ENCODE measurements around the gene MEIS2. TPM values are rescaled to one million over a fixed set of nuclear protein-coding genes. Genes with fewer than 3 reads are reported as not detected.

The MEIS2 gene
- polyA plus RNA-seq, 2 of the 4 experiments (the other 2 are of a cell fraction) = 7.3 to 11.1 TPM

GRCh38 chr15:37001417-37001816, 98.9 kb downstream of the MEIS2 start:
- Histone ChIP-seq H3K9me3 (no peaks in the 10 kb centered on the region), H3K4me2 (no peak overlapping the region), H3K4me1 (no peaks in the 10 kb centered on the region), H3K4me3 (no peak overlapping the region), H3K27ac (no peak overlapping the region)
- no peak for TF ChIP-seq MAFK (IDR thresholded peaks at IDR 0.05; ENCODE audit: partially characterized antibody)
- TF ChIP-seq, protein P1, sequence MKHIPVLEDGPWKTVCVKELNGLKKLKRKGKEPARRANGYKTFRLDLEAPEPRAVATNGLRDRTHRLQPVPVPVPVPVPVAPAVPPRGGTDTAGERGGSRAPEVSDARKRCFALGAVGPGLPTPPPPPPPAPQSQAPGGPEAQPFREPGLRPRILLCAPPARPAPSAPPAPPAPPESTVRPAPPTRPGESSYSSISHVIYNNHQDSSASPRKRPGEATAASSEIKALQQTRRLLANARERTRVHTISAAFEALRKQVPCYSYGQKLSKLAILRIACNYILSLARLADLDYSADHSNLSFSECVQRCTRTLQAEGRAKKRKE (CRISPR knock-in tag; IDR thresholded peaks at IDR 0.05; ENCODE audit: low read depth) = no peak
- FAIRE-seq = no peak
- ATAC-seq = no peak
- POLR2A ChIA-PET = no interaction called here
- DNase-seq (ENCODE audit: low read depth in 1 of 2, low spot score in 1 of 2) = no peak
- CTCF ChIA-PET = no interaction called here

GRCh38 chr15:36999778-37000177, 100.6 kb downstream of the MEIS2 start:
- WGBS (ENCODE audit: missing lambda C conversion rate) = 92% methylated on average over 1 of the region's 1 CpG
- FAIRE-seq (no peak), ATAC-seq (no peak), DNase-seq (ENCODE audit: low read depth in 1 of 2, low spot score in 1 of 2) (no peak)
- Histone ChIP-seq H3K9me3 (no peaks in the 10 kb centered on the region), H3K27ac (no peak overlapping the region), H3K4me3 (no peak overlapping the region), H3K4me1 (no peaks in the 10 kb centered on the region), H3K4me2 (no peak overlapping the region)
- POLR2A ChIA-PET = no interaction called here
- CTCF ChIA-PET = no interaction called here
- no peak for TF ChIP-seq GATA3 (IDR thresholded peaks at IDR 0.05; ENCODE audit: borderline replicate concordance)
- TF ChIP-seq KDM1A (IDR thresholded peaks at IDR 0.05; ENCODE audit: low read depth) = no peak
- no peak for TF ChIP-seq TP53 (CRISPR knock-in tag; IDR thresholded peaks at IDR 0.05)
- TF ChIP-seq, protein P2, sequence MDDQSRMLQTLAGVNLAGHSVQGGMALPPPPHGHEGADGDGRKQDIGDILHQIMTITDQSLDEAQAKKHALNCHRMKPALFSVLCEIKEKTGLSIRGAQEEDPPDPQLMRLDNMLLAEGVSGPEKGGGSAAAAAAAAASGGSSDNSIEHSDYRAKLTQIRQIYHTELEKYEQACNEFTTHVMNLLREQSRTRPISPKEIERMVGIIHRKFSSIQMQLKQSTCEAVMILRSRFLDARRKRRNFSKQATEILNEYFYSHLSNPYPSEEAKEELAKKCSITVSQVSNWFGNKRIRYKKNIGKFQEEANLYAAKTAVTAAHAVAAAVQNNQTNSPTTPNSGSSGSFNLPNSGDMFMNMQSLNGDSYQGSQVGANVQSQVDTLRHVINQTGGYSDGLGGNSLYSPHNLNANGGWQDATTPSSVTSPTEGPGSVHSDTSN (IDR thresholded peaks at IDR 0.05) = no peak
- no peak for TF ChIP-seq HOXA7 (CRISPR knock-in tag; IDR thresholded peaks at IDR 0.05)
- TF ChIP-seq FOSL2 (IDR thresholded peaks at IDR 0.05) = no peak
- no peak for TF ChIP-seq FOSL2 (CRISPR knock-in tag; IDR thresholded peaks at IDR 0.05)
- TF ChIP-seq RARB (CRISPR knock-in tag; IDR thresholded peaks at IDR 0.05) = no peak
- no peak for TF ChIP-seq EP300 (IDR thresholded peaks at IDR 0.05)
- TF ChIP-seq RFX5 (IDR thresholded peaks at IDR 0.05) = no peak

- Histone ChIP-seq H3K9me3 (no peaks in the 10 kb centered on the region), H3K4me1 (no peaks in the 10 kb centered on the region), H3K4me3 (no peak overlapping the region), H3K4me2 (no peak overlapping the region), H3K27ac (no peak overlapping the region)
- FAIRE-seq (no peak), ATAC-seq (no peak), DNase-seq (ENCODE audit: low read depth in 1 of 2, low spot score in 1 of 2) (no peak)
- ChIA-PET CTCF (no interaction called here), POLR2A (no interaction called here)
- TF ChIP-seq CBX2 (IDR thresholded peaks at IDR 0.05; ENCODE audit: borderline replicate concordance, low read depth) (no peak), FOSL2 (IDR thresholded peaks at IDR 0.05) (no peak), FOSL2 (CRISPR knock-in tag; IDR thresholded peaks at IDR 0.05) (no peak), HDAC2 (IDR thresholded peaks at IDR 0.05) (no peak), TP53 (CRISPR knock-in tag; IDR thresholded peaks at IDR 0.05) (no peak), PHF8 (IDR thresholded peaks at IDR 0.05; ENCODE audit: borderline replicate concordance, low read depth) (no peak), KDM5A (IDR thresholded peaks at IDR 0.05) (no peak), RNF2 (IDR thresholded peaks at IDR 0.05; ENCODE audit: borderline replicate concordance, low read depth) (no peak), NR3C1 (IDR thresholded peaks at IDR 0.05) (no peak), ELK1 (IDR thresholded peaks at IDR 0.05; ENCODE audit: low read depth, low read length) (no peak), CEBPB (IDR thresholded peaks at IDR 0.05) (no peak), EP300 (IDR thresholded peaks at IDR 0.05) (no peak), POLR2AphosphoS2 (conservative IDR thresholded peaks at IDR 0.05; ENCODE audit: low read length) (no peak), FOXS1 (CRISPR knock-in tag; IDR thresholded peaks at IDR 0.05) (no peak), TFCP2L1 (CRISPR knock-in tag; IDR thresholded peaks at IDR 0.05) (no peak), NPAS2 (CRISPR knock-in tag; IDR thresholded peaks at IDR 0.05; ENCODE audit: borderline replicate concordance) (no peak), ZC3H11A (IDR thresholded peaks at IDR 0.05) (no peak), RAD21 (conservative IDR thresholded peaks at IDR 0.05 in 1 of 2, IDR thresholded peaks at IDR 0.05 in 1 of 2) (no peak), MAZ (IDR thresholded peaks at IDR 0.05; ENCODE audit: borderline replicate concordance, low read depth, low read length) (no peak), CHD2 (IDR thresholded peaks at IDR 0.05; ENCODE audit: low read length, partially characterized antibody) (no peak)
- TF ChIP-seq, protein P1 (CRISPR knock-in tag; IDR thresholded peaks at IDR 0.05; ENCODE audit: low read depth) = no peak
- 88% methylated on average over 4 of the region's 4 CpGs for WGBS (ENCODE audit: missing lambda C conversion rate)
These were observed 103.7 kb downstream of the MEIS2 start for GRCh38 chr15:36996538-36997181.
